NCI-H187 (cell line): Measurements from ENCODE around the gene RERE.
"Not testable (repeated sequence)": the region's sequence is repeated elsewhere in the genome, so short reads cannot be mapped to it uniquely, and the experiment has no call there.

Source experiments
- DNase-seq, 2 experiments: peaks; one replicate each; lab custom pipeline; 2025; lab: John Stamatoyannopoulos, UW

The RERE gene

DNA sequence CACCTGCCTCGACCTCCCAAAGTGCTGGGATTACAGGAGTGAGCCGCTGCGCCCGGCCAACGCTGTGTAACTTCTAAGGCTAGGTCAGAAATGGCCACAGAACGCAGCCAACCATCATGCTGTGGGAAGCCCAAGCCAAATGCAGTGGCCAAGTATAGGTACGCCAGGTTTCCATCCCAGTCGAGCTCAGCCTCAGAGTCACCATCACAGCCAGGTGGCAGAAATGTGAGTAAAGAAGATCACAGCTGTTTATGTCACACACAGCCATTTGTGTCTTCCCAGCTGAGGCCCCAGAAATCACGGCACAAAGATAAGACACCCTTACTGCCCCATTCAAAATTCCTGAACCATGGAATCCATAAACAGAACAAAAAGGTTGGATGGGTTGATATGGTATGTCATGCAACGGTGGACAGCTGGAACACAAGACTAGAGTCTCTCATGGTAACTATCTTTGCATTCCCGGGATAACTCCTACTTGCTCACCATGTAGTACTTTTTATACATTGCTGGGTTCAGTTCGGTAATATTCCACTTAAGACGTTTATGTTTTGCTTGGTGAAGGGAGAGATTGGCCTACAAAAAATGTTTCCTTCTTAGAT is 415.2 kb downstream of the RERE start:
- DNase-seq, result no peak

DNA sequence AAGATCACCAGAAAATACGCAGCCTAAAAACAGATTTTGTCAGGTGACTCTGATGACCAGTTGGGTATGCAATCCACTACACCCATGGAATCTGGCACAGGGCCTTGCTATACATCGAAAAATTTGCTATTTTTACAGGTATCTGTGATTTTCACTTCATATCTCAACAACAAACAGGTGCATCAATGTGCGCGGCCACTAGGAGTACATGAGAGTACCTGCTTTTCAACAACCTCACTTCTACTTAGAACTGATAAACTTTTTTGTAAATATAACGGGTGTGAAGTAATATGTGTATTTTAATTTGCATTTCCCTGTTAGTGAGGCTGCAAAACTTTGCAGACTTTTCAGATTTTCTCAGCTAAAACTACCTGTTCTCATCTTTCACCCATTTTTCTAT is 418.8 kb downstream of the RERE start:
- no peak for DNase-seq

DNA sequence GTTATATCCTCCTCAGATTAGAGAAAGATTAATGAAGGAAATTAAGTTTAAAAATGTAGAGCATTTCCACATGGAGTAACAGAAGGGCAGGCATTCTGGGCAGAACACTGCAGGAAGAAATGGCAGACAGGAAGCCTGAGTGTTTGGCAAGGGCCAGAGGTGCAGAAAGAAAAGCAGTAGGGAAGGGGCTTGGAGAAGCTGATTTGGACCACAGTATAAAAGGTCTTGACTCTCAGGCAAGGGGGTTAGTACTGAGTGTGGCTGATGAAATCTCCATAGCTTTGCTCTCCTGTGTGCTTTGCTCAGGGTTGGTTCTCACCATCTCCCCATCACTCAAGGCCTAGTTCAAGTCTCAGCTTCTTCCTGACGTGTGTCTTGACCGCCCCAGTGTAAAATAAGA is 419.4 kb downstream of the RERE start:
- DNase-seq, result no peak

DNA sequence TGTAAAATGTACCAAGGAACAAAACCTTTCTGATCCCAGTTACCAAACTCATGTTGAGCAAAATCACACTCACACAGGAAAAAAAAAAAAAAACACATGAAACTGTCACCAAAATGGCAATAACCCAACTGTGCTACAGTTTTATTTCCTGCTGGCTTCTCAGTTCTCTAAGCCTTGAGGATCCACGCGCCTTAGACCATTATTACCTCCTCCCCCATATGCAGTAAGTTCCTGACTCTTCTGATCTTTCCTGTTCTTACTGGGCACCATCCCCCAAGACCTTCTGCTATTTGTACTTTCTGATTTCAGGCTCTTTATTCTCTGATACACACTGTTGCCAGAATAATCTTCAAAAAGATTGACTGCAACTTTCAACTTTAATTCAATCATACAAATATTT is 419.9 kb downstream of the RERE start:
- DNase-seq, result no peak

DNA sequence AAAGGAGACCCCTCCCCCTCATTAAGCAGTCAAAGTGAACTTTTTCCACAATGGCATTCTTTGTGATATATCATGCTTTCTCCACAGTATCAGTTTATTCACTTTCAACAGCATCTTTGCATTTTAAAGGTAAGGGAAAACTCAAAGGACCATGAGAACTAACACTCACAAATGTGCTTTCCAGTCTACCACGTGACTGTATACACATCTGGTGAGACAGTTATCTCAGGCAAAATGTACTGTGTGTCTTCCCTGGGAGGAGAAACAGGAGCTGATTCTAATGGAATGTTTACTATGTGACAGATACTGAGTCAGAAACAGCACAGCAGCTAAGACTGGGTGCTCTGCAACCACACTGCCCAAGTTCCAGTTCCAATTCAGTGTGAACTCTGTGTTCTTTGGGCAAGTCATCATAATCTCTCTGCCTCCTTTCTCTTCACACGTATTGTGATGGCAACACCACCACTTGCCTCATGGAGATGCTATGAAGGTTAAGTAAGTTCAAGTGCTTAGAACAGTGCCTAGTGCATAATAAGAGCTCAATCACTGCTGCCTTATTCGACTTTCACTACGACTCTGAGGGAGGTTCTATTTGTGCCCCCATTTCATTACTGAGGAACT is 420.5 kb downstream of the RERE start:
- DNase-seq, result no peak

DNA sequence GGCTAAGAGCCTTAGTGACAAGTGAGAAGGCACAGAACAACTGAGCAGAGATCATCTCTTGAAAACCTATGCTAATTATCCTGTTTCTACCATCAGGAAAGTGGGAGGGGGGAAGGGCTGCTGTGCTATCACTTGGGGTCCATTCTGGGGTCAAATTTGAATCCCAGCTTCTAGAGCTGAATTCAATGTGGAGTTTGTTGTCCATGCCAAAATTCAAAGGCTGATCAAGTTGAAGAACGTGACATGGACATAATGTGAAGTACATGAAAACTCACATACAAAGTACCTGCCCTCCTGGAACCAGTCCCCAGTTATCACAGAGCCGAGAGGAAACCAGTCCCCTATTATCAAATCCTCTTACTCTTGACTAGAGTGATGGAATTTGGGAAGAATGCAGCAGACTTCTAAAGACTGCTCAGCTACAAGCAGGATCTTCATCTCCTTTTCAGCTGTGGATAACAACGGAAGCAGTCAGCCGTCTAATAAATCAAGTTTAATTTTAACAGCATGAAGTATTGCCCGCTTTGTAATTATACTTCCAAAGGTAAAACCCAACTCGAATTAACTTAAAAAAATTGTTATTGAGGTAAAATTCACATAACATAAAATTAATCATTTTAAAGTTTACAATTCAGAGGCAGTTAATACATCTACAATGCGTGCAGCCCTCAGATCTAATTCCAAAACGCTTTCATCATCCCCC is 421.2 kb downstream of the RERE start:
- no peak for DNase-seq

DNA sequence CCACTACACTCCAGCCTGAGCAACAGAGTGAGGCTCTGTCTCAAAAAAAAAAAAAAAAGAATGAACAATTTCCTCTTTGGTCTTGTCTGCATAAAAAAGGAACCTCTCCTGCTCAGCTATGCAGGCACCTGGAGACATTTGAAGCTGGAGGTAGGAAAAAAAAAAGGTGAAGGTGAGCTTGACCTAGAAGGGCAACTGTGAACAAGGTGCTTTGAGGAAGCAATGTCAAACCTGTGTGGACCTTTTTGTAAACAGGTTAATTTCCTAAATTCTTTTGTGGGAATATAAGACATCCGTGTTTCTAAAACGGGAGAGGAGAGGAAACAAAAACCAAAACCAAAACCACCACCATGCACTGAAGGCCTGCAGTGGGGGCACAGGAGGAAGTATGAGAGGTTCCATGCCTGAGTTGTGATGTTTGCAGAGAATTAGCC is 422.0 kb downstream of the RERE start:
- no peak for DNase-seq

DNA sequence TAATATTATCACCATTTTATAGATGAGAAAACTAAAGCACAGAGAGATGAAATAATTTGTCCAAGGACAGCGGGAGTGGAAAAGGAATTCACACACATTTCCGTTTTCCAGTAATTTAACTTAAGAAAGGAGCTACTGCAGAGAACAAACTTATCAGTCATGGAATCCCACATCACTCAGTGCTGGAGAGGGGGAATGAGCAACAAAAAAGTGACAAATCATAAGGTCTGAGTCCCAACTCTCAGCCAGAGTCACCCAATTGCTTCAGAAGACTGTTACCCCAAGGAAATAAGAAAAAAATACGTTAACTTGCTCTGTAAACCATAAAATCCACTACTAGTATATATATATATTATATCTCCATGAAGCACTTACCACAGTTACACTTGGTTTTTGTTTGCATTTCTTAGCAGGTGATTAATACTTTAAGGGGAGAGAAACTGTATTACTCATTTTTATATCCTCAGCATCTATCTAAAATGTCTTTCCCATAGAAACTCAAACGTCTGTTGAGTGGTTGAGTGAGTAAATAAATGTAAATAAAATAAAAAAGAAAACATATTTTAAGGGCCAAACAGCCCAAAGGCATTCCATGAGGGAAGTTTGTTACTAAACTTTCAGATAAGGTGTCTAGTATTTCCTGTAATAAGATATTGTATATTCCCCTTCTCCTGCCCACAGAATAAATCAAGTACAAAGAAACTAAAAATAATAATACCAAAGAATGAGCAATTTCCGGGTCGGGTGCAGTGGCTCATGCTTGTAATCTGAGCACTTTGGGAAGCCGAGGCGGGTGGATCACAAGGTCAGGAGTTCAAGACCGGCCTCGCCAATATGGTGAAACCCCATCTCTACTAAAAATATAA is 422.8 kb downstream of the RERE start:
- DNase-seq, result no peak

DNA sequence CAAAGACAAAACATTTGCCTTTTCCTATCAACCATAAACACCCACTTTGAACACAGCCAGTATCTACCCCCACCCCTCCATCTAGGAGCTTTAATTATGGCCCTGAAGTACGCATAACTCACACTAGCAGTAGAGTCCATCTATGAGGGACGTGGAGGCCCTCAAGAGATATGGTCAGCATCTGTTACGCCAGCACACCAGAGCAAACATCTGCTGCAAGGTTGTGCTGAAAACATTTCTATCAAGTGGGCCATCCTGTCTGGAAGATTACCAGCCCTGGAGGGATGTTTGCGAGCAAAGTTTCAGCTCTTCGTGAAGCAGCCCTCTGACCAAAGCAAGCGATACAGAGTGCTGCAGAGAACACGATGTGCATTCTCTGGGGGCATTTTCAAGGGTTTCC is 424.9 kb downstream of the RERE start:
- DNase-seq, result no peak

DNA sequence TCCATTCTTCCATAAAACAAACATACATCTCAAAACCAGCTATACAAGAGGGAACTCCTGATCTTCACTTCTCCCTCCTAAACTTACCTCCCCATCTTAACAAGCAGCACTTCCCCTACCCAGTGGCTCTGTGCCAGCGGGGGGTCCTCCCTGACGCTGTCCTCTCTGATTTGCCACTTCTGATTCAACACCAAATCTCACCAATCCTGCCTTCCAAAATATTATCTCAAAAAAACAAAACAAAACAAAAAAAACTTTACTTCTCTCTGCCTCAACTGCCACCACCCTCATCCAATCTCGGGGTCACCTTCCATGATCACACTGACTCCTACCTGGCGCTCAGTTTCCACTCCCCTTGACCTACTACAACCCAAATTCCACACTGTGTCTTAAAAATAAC is 426.7 kb downstream of the RERE start:
- no peak for DNase-seq

DNA sequence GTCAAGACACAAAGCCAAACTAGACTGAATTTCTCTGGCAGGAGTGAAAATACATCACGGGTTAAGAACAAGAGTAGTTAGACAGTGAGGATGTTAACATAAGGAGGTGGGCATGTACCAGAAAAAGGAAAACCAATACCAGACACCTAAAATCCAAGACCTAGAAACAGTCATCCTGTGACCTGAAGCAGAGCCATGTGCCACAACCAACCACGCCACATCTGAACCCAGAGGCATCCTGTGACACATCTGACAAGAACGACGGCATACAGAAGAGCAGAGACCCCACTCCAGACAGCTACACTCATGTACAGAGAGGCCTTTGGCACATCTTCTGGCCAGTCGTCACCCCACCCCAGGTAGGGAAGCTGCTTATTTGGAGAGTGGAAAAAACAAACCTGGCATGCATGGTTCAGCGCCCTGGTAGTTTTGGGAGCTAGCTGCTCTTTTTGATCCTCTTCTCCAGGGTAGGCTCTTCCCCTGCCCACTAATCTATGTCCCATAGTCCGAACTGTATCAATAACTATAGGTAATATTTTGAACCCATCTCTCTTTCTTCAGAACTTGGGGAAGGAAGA is 427.4 kb downstream of the RERE start:
- no peak for DNase-seq

DNA sequence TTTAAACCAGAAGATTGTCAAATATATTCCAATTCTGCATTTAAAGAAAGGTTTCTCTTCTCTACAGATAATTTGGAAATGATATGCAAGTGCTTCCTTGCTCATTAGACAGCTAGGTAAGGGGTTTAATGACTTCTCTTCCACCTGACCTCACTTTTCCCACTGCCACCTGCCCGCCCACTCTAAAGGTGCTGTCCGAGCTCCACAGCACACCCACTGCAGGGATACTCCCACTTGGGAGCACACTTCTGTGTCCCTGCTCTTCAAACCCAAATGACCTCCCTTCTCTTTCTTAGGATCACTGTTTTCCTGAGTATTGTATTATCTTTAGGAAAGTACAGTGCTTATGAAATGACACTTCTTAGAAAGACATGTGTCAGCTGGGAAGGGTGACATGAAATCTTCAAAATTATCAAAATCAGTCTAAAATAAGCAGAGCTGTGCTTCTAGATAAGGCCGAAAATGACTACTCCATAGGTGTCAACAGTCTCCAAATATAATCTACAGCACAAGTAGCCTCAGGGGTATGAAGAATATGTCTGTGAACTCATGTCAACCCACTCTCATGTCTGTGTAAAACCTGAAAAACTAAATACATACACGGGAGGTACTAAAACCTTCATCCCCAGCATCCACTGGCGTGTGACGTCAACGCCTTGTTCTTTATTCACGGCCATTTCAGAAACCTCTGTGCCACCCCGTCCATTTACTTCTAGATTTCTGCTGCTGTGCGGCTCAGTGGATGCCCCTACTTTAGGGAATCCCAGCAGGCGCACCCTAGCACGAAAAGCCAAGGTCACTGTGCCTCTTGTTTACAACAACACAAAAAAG is 428.5 kb downstream of the RERE start:
- no peak for DNase-seq

DNA sequence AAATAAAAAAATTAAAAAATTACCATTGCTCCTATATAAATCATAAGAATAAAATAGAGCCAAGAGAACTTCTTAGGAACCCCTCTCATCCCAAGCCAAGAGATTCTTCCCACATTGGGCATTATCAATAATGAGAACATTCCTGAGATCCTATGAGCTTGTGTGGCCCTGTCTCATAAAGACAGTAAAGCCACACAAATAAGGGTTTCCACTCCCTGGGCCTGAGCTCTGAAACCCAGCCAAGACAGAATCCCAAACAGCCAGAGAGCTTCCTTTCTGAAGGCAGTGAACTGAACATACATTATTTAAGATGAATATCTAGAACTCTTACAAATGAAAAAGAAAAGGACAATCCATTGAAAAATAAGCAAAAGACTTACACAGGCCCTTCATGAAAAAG is 431.2 kb downstream of the RERE start:
- DNase-seq, result no peak

DNA sequence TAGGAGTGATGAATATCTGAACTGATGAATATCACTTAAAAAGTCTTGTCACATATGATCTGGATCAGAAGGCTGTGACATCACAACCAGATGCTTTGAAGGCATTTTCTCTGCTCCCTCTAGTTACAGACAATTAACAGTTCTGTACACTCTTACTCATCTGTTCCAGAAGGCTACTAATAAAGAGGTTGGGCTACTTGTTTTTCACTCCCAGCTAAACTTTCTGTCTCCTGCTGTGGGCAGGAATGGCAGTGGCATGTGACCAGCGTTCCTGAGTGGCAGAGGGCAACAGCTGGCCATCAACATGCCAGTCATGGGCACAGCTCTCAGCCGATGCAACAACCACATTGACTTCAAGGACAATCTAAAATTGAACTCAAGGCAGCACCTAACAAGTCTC is 432.9 kb downstream of the RERE start:
- DNase-seq, result no peak

DNA sequence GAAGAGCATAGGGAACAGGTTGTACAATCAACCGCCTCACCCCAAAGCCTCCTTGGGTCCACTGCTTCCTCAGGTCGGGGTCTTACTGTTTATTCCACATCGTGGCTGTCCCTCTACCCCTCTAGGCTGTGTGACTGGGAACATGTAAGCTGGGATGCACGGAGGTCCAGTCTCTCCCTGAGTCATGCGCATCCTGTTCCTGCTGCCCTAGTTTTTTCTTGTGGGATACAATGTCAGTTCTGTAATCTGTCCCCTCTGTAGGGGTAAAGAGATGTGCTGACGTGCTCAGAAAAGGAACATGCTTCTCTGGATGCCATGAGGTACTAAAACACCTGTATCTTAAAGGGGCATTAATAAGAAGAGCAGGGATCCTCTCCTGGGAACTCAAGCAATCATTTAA is 433.4 kb downstream of the RERE start:
- DNase-seq, result no peak

DNA sequence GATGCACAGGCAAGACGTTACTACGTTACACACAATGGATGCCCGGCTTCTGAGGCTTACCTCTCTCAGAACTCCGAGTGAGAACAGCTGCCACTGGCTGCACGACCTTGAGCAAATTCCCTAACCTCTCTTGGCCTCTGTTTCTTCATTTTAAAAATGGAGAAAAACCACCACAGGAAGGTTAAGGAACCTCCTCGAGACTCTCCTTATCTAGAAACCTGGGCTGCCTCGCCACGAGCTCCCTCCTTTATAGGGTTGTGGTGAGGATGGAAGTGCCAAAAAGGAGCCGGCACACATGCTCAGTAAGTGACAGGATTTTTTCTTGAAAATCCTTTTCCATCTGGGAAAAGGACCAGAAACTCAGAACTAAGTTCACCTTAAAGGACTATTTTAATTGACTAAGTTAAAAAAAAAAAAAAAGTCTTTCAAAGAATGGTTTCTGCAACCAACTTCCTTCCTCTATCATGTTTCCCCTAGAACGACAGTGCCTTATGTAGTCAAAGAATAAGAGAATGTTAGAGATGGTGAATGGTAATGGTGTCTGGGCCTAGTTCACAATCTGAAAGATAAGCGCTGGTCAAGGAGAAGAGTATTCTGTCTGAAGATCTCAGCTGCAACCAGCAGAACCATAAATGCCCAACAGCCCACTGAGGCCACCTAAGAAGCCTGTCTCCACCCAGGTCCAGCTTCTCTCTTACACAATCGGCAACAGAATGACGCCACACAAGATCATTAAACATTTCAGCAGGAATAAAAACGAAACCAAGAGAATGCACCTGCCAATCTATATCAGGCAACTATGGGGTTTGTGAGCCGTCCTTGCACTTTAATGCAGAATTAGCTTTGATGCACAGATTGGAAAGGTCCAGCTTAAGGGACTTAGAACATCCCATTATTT is 434.6 kb downstream of the RERE start:
- no peak for DNase-seq

DNA sequence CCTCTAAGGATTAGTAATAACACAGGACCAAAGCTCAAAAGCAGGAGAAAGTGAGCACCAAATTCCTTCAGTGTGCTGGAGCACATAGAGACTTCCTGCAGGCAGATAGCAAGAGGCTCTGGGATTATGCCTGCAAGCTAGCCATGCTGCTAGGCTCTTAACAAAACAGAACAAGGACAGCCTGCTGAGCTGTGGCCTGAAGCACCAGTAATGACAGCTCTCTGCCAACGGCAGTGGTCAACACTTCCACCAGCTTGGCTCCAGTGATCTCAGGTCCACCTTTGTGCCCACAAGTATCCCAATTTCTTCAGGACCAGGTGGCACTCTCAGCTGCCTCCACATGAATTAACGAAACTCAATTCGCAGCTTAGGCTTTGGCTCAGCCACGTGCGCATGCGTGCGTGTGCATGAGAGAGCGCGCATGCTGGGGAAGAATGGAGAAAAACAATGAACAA is 435.4 kb downstream of the RERE start:
- DNase-seq, result no peak

DNA sequence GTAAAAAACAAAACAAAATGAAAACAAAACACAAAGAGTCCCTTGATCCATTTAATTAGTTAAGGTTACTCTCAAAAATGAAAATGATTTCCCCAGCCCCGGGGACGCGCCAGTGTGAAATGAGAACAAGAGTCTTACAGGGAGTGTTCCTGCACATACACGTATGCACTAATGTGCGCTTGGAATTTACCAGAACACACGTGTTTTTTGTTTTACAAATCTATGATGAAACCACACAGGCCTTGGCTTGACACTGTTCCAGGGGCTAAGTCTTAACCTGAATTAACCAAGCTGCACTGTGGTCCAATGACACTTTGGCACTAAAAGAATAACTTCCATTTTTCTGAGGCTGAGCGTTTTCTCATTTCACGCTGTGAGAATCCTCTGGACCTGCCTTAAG is 435.8 kb downstream of the RERE start:
- DNase-seq, result no peak

DNA sequence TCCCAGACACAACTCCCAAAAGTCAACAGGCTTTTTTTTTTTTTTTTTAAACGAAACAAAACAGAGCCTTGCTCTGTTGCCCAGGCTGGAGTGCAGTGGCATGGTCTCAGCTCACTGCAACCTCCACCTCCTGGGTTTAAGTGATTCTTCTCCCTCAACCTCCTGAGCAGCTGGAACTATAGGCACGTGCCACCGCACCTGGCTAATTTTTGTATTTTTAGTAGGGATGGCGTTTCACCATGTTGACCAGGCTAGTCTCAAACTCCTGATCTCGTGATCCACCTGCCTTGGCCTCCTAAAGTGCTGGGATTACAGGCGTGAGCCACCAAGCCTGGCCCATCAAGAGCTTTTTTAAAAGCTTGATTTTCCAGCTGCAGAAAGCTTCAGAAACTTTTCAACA is 437.1 kb downstream of the RERE start:
- not testable (repeated sequence) for DNase-seq

DNA sequence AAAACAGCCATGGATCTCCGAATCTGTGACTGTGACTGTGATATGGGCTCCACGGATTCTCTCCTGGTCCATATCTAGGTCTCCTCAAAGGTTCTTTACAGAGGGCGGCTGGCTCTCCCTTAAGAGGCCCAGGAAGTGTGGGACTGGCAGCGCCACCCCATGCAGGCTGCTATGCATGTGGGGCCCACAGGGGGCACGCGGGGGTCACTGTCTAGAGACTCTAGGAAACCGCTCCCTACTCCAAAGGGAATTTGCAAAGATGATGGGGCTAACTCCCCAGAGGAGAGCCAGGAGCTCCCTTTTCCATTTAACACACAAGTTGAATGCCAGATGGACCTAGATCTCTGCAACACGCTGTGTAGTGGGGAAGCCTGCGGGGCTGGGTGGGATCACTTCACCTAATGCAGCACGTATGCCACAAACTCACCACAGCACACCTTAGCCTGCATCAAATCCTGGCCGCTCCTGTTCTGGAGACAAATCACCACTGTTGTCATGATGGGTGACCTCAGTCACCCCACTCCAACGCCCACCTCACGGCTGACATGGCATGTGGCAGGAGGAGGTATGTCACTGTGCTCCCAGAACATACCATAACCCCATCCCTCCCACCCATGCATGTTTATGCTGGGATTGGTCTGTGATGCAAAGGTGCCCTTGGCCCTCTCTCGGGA is 437.8 kb downstream of the RERE start:
- no peak for DNase-seq
